NCI-H128 (cell line): ENCODE measurements around the gene MUC5B.

Experiments used
- DNase-seq: peaks from one replicate; lab custom pipeline; 2025; ENCODE audit not compliant: unreplicated experiment; lab: John Stamatoyannopoulos, UW

The MUC5B gene

DNA sequence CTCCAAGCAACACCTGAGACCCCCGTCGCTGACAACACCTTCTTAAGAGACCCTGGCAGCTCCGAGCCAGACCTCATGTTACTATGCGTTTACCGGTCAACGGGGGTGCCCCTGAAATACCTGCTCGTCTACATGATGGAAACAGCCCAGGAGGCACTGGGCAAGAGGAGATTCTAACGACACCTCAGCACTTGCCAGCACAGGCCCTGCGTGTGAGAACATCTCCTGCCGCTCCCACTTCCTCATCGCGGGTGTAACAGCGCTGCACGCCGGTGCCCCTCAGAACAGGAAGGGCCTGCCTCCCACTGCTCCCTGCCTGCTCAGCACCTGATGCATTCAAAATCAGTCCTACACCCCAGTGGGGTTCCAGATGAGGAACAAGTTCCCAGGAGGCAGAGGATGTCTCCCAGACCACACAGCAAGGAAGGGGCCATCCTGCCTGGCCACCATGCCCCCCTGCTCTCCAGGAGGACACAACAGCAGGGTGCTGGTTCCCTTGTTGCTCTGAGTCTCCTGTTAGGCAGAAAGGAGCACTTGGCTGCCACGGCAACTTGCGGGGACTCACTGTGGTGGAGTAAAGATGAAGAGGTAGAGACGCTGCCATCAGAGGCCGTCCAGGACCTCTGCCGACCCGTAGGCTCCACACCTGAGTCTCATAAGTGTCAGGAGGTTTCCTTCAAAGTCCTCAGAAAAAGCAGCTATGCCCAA, 84.5 kb downstream of the MUC5B start:
- DNase-seq = no peak

DNA sequence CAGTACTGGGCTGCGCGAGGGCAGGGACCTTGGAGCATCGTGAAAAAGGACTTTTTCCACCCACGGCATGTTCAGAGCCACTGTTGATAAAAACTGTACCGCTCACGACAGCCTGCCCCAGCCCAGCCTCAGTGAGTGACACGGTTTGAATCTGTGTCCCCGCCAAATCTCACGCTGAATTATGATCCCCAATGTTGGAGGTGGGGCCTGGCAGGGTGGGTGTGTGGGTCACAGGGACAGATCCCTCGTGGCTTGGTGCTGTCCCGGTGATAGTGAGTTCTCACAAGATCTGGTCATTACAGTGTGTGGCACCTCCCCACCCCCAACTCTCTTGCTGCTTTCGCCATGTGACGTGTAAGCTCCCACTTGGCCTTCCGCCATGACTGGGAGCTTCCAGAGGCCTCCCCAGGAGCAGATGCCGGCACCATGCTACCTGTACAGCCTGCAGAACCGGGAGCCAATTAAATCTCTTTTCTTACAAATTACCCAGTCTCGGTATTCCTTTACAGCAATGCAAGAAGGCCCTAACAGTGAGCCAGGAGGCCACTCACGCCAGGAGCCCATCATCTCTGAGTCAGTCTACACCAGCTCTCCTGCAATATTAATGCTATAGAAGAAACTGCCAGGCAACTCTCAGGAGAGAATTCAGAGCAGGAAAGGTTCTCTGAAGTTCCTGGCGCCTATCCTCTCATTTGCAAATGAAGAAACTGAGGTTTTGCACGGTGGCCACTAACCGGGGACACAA, 85.3 kb downstream of the MUC5B start:
- DNase-seq = no peak

DNA sequence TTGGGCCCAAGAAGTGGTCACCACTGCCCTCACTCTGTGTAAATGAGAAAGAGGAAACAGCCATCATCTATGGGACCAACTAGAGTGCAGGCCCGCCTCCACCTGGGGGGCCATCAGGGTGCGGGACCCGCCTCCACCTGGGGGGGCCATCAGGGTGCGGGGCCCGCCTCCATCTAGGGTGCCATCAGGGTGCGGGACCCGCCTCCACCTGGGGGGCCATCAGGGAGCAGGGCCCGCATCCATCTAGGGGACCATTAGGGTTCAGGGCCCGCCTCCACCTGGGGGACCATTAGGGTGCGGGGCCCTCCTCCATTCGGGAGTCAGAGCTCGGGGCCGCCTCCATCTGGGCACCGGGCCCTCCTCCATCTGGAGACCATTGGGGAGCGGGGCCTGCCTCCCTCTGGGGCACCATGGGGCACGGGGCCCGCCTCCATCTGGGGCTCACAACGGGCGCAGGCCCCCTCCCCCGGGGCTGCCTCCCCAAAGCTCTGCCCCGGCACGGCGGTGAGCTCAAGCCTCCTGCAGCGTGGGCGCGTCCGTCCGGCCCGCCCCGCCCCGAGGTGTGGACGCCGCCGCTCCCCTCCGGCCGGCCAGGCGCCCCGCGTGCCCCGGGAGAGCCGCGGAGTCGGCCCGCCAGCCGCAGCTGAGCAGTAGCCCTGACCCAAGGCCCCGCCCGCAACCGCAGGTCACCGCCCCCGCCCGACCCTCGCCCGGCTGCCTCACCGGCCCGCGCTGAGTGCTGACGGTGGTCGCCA, 86.1 kb downstream of the MUC5B start:
- DNase-seq = no peak

DNA sequence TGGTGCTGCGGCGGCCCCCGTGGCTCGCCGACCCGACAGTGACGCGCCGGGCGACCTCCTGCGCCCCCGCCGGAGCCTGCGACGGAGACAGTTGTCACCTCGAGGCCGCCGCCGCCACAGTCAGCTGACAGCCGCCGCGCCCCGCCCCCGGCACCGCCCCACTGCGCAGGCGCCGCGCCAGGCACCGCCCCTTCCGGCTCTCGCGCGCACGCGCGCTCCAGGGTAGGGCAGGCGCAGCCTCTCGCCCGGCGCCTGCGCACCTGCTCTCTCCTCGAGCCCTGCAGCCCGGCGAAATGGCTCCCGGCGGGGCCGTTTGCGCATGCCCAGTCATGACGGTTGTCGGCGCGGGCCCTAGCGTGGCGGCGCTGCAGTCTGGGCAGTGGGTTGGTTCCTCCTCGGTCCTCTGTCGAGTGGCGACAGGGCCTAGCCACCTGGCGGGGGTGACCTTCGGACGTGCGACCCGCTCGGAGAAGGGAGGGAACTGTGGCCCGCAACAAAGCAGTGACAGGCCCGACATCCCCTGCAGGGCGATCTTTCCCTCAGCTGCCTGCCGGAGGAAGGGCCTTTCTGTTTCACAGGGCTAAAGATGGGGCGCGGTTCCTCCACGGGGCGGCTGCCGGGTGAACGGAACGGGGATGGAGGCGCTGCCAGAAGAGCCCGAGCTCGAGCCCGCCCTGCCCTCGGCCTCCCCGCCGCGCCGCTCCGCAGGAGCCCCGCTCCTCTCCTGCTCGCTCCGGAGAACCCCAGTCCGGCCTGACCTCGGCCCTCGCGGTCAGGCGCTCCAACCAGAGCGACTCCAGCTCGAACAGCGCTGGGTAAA, 86.8 kb downstream of the MUC5B start, which contains the start of gene TOLLIP:
TSS of gene TOLLIP (minus strand) at position 135 of the 820 bp plus-strand sequence. CDS start at position 1, 134 bp downstream.
- peak; percentile 85 for DNase-seq

DNA sequence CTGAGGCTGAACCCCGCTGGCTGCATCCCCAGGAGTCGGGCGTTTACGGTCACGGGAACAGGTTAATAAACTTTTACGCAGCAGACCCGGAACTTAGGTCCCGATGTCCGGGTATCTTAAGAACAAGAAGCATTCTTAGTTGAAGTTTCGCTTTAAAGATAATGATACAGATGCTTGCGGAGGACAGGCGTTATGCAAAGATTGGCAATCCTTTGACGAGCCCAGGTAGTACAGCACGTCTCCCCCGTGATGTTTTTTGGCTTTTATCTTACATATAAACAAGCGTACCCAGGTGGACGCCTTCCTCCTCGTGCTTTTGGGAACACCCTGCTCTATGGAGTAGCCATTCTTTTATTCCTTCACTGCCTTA, 87.4 kb downstream of the MUC5B start:
- DNase-seq = no peak

GRCh38 chr11:1310772-1311468, 88.1 kb downstream of the MUC5B start:
- DNase-seq = no peak
